ENCODE measurements around the gene LARP4B. TPM values are rescaled to one million over a fixed set of nuclear protein-coding genes. Genes with fewer than 3 reads are reported as not detected.

The LARP4B gene
- total and polyA plus RNA-seq, 8 donors = 11.8 to 269 (median 54.3) TPM

GRCh38 chr10:819816-820215, 111.7 kb downstream of the LARP4B start:
- intact Hi-C loops (cut with DNase I; ENCODE audit: low total_unique reads) = no loop called here
- no peak overlapping the region for H3K27ac ChIP-seq
- 95 to 100% (median 97%) methylated on average over 8 of the region's 8 CpGs for WGBS, 5 donors
- no peak overlapping the region for H3K4me3 ChIP-seq
- peaks cover 0 to 10% (median 3%) of the 10 kb centered on the region in 4 donors for H3K4me1 ChIP-seq
- TF ChIP-seq POLR2A (IDR thresholded peaks at IDR 0.05) (no peak), EP300 (IDR thresholded peaks at IDR 0.05) (no peak), POLR2AphosphoS5 (IDR thresholded peaks at IDR 0.05) (no peak), CTCF (IDR thresholded peaks at IDR 0.05) (no peak)
- H3K36me3 ChIP-seq = peaks cover 83 to 100% (median 100%) of the 10 kb centered on the region in 4 donors
- no peaks in the 10 kb centered on the region for H3K27me3 ChIP-seq
- DNase-seq = no peak
- H3K9me3 ChIP-seq = no peaks in the 10 kb centered on the region

DNA sequence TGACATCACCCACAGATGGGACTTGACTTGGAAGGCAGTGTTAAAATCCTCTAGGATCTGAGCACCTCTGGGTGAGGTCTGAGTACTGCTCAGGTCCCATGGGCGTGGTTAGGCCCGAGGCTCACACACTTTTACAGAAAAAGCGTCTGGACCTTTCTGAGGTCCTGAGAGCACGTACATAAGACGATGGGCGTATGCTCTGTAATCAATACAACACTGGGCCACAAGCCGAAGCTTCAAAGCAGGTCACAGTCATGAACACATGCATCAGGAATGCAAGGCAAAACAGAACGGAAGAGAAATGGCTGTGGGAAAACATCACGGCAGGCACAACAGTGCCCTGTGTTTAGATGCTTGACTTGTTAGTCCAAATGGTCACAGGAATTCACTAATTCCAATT, 112.2 kb downstream of the LARP4B start:
- WGBS, 5 donors = 72 to 85% (median 77%) methylated on average over 9 of the region's 9 CpGs
- peaks cover 83 to 100% (median 100%) of the 10 kb centered on the region in 4 donors for H3K36me3 ChIP-seq
- no peak for DNase-seq
- H3K27ac ChIP-seq = no peak overlapping the region
- intact Hi-C loops (cut with DNase I; ENCODE audit: low total_unique reads) = no loop called here
- no peaks in the 10 kb centered on the region for H3K9me3 ChIP-seq
- H3K27me3 ChIP-seq = no peaks in the 10 kb centered on the region
- peaks cover 0 to 10% (median 3%) of the 10 kb centered on the region in 4 donors for H3K4me1 ChIP-seq
- TF ChIP-seq POLR2A (IDR thresholded peaks at IDR 0.05) (no peak), EP300 (IDR thresholded peaks at IDR 0.05) (no peak), CTCF (IDR thresholded peaks at IDR 0.05) (no peak), POLR2AphosphoS5 (IDR thresholded peaks at IDR 0.05) (no peak)
- no peak overlapping the region for H3K4me3 ChIP-seq

DNA sequence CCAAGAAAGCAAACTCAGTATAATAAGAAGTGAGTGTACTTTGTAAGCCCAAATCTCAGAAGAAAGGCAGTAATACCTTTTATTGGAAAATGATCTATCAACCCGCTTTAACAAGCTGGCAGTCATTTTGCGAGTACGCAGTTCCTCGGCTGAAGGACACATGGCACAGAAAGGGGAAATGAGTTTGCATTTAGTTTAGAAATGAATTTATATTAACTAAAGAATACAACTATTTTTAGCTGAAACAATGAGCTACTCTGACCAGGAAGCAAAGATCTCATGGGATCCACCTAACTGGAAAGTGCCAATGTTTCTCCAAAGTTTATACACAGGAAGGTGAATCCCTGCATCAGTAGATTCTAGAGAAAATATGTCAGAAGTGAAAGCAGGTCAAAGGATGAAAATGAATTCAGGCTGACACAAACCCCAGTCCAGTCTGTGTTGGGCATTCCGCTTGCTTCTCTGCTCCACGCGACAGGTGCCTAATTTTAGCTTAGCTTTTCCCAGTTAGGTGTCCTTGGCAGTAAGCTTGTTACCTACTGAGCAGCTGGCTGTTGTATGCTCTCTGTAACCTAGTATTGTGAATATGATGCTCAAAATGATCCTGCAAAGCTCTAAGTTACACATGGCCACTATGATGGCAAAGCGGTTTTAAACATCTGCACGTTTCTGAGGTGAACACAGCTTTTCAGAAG, 112.8 kb downstream of the LARP4B start:
- no peak overlapping the region for H3K27ac ChIP-seq
- WGBS, 5 donors = 81 to 87% (median 85%) methylated on average over 9 of the region's 9 CpGs
- intact Hi-C loops (cut with DNase I; ENCODE audit: low total_unique reads) = no loop called here
- no peaks in the 10 kb centered on the region for H3K27me3 ChIP-seq
- no peaks in the 10 kb centered on the region for H3K9me3 ChIP-seq
- DNase-seq = no peak
- H3K4me3 ChIP-seq = no peak overlapping the region
- H3K36me3 ChIP-seq = peaks cover 82 to 100% (median 100%) of the 10 kb centered on the region in 4 donors
- peaks cover 0 to 10% (median 3%) of the 10 kb centered on the region in 4 donors for H3K4me1 ChIP-seq
- no peak for TF ChIP-seq EP300 (IDR thresholded peaks at IDR 0.05)
- TF ChIP-seq POLR2AphosphoS5 (IDR thresholded peaks at IDR 0.05) = no peak
- no peak for TF ChIP-seq POLR2A (IDR thresholded peaks at IDR 0.05)
- TF ChIP-seq CTCF (IDR thresholded peaks at IDR 0.05) = no peak

DNA sequence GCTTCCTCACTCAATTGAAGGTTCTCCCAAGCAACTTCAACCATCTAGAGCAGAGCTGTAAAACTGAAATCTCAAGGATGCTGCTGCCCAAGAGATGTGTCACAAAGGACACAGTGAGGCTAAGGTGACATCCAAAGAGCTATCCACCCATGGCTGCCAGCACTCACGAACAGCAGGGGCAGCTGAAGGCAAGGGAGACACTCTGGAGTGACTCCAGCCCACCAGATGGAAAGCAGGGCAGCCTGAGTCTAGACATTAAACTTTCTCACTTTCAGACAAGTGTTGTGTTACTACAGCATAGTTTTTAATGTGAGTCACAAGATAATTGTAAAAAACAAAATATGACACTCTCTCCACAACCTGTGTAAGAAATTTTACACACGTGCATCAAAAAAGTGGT, 113.5 kb downstream of the LARP4B start:
- no peaks in the 10 kb centered on the region for H3K27me3 ChIP-seq
- intact Hi-C loops (cut with DNase I; ENCODE audit: low total_unique reads) = no loop called here
- WGBS, 5 donors = 72 to 89% (median 86%) methylated on average over 2 of the region's 2 CpGs
- H3K36me3 ChIP-seq = peaks cover 82 to 100% (median 100%) of the 10 kb centered on the region in 4 donors
- no peak for DNase-seq
- H3K9me3 ChIP-seq = no peaks in the 10 kb centered on the region
- TF ChIP-seq CTCF (IDR thresholded peaks at IDR 0.05) = no peak
- TF ChIP-seq POLR2AphosphoS5 (IDR thresholded peaks at IDR 0.05) = no peak
- TF ChIP-seq EP300 (IDR thresholded peaks at IDR 0.05) = no peak
- no peak for TF ChIP-seq POLR2A (IDR thresholded peaks at IDR 0.05)
- H3K27ac ChIP-seq = no peak overlapping the region
- H3K4me3 ChIP-seq = no peak overlapping the region
- peaks cover 0 to 10% (median 3%) of the 10 kb centered on the region in 4 donors for H3K4me1 ChIP-seq

Data from stomach (tissue), 9 donors.